Transverse colon (tissue), 4 donors: ENCODE results near the gene INCENP.

Source experiments
- POLR2A ChIP-seq: fragments of 450-650 bp; IDR thresholded peaks from one replicate; pipeline ENCODE4 v1.6.1; 2016; ENCODE audit warnings: antibody characterized with exemption, mild to moderate bottlenecking, moderate library complexity
- POLR2AphosphoS5 ChIP-seq, 3 donors: sonication (generic); formaldehyde crosslinking; IDR thresholded peaks; one replicate each; pipeline ENCODE4 v1.6.1; 2016; ENCODE audit warnings: antibody characterized with exemption in 3 of 3
- TF ChIP-seq, protein P1 (sequence below), 5 experiments: fragments of 200-600 bp in 3 of 5; fragments of 450-650 bp in 2 of 5; sonication (generic) in 3 of 5; IDR thresholded peaks; 1 replicate in 2 of 5; 2 replicates in 3 of 5; pipeline ENCODE4 v1.5.1; 2016 to 2017; ENCODE audit warnings: antibody characterized with exemption in 5 of 5, inconsistent platforms in 3 of 5, mild to moderate bottlenecking in 2 of 5, moderate library complexity in 1 of 5

DNA sequence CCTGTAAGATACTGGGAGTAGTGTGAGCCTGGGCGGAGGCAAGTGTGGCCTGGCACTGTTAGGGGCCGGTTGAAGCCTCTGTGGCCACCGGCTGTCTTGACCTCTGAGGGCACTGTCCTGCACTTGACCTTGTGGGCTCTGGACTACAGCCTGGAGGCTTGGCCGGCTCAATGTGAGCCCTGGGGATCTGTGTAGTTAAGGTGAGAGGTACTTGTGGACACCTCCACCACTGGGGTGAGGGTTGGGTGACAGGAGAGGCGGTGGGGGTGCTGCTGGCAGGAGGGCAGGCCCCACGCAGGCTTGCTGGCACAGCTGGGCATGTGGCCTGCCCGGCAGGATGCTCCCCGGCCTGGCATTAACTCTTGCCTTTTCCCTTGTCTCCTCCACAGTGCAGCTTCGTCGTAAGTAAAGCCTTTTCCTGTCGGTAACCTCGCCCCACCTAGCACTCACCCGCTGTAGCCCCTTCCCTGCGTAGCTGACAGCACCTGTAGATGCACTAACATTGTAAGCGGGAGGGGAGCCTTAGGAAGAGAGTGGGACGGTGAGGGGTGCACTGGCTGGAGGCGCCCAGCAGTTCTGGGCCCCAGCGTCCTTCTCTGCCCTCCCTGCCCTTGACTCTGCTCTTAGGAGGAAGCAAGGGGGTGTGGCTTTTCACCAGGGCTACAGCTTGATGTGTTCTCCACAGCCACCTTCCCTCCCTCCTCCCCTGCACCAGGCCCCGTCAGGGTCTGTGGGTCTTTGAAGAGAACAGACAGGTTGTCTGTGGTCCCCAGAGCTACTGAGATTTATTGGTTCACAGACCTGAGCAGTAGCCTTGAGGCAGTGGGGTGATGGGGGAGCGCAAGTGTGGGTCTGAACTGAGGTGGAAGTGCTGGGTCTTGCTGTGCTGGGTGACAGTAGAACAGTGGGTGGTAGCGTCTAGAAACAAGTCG, 17.6 kb downstream of the INCENP start:
- TF ChIP-seq, protein P1, sequence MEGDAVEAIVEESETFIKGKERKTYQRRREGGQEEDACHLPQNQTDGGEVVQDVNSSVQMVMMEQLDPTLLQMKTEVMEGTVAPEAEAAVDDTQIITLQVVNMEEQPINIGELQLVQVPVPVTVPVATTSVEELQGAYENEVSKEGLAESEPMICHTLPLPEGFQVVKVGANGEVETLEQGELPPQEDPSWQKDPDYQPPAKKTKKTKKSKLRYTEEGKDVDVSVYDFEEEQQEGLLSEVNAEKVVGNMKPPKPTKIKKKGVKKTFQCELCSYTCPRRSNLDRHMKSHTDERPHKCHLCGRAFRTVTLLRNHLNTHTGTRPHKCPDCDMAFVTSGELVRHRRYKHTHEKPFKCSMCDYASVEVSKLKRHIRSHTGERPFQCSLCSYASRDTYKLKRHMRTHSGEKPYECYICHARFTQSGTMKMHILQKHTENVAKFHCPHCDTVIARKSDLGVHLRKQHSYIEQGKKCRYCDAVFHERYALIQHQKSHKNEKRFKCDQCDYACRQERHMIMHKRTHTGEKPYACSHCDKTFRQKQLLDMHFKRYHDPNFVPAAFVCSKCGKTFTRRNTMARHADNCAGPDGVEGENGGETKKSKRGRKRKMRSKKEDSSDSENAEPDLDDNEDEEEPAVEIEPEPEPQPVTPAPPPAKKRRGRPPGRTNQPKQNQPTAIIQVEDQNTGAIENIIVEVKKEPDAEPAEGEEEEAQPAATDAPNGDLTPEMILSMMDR (IDR thresholded peaks at IDR 0.05) = no peak
- TF ChIP-seq POLR2A = no peak
- no peak for TF ChIP-seq POLR2AphosphoS5 (IDR thresholded peaks at IDR 0.05)
